HCT116 (cell line): ENCODE data around the gene MRPL42. TPM values are rescaled to one million over a fixed set of nuclear protein-coding genes. Genes with fewer than 3 reads are reported as not detected.

ENCODE experiments used
- ATAC-seq: fragments of 200-7000 bp; cut with Tn5 transposase; 2 replicates; pipeline ENCODE4 v1.9.1; 2020; ENCODE audit warnings: mild to moderate bottlenecking, moderate library complexity
- BruUV-seq: library from RNA; stranded (reverse); fragments of 400-500 nt; replicated peaks from 2 replicates; lab custom pipeline; 2021; lab: Mats Ljungman, UMichigan
- CTCF ChIA-PET: fragments of 300-600 bp; sonication (Branson Sonifier 250); formaldehyde crosslinking; loops from one replicate; lab custom pipeline; 2021; ENCODE audit warnings: antibody characterized with exemption; lab: Charles Lee
- POLR2A ChIA-PET: fragments of 300-600, 350-600 bp; sonication (Branson Sonifier 250); formaldehyde crosslinking; loops from one replicate; lab custom pipeline; 2021; ENCODE audit warnings: antibody characterized with exemption; lab: Charles Lee
- RAD21 ChIA-PET, 2 experiments: fragments of 300-600 bp; sonication (Branson Sonifier 250); formaldehyde crosslinking; loops; one replicate each; lab custom pipeline; 2023; ENCODE audit warnings: low total read pairs in 2 of 2; ENCODE audit not compliant: uncharacterized antibody in 2 of 2, unreplicated experiment in 2 of 2, low non-redundant PET in 1 of 2; lab: Charles Lee
- DNase-seq: peaks from one replicate; pipeline ENCODE4 v3.0.0-alpha.2; 2010; ENCODE audit warnings: low read depth, low spot score
- H2AFZ ChIP-seq: fragments of 200-600 bp; shearing (Covaris generic), sonication (generic); 2 replicates; pipeline ENCODE4 v1.6.1; 2017; ENCODE audit warnings: low read depth, mixed run types, mixed read lengths, antibody characterized with exemption, low read length; ENCODE audit not compliant: poor library complexity, severe bottlenecking
- H3K27ac ChIP-seq: 2 replicates; pipeline ENCODE4 v1.5.1; 2012; ENCODE audit warnings: low read depth, low read length
- H3K27me3 ChIP-seq: fragments of 200-600 bp; sonication (generic); 2 replicates; pipeline ENCODE4 v1.6.1; 2016; ENCODE audit warnings: mixed run types, low read length, mixed read lengths; ENCODE audit not compliant: insufficient read depth
- H3K36me3 ChIP-seq, 2 experiments: fragments of 200-500 bp in 1 of 2; fragments of 200-600 bp in 1 of 2; sonication (Bioruptor generic) in 1 of 2; sonication (generic) in 1 of 2; 2 replicates each; pipeline versions ENCODE4 v1.5.1 to v1.6.1; 2014 to 2016; ENCODE audit warnings: low read length in 2 of 2, inconsistent platforms in 1 of 2, mixed read lengths in 1 of 2, mixed run types in 1 of 2; ENCODE audit not compliant: insufficient read depth in 2 of 2, control insufficient read depth in 1 of 2
- H3K4me1 ChIP-seq, 2 experiments: fragments of 200-600 bp in 1 of 2; sonication (generic) in 1 of 2; 2 replicates each; pipeline versions ENCODE4 v1.5.1 to v1.6.1; 2012 to 2017; ENCODE audit warnings: low read length in 2 of 2, inconsistent platforms in 1 of 2, mild to moderate bottlenecking in 1 of 2, mixed read lengths in 1 of 2, mixed run types in 1 of 2, moderate library complexity in 1 of 2; ENCODE audit not compliant: insufficient read depth in 2 of 2, control insufficient read depth in 1 of 2
- H3K4me2 ChIP-seq: fragments of 200-600 bp; sonication (generic); 2 replicates; pipeline ENCODE4 v1.6.1; 2017; ENCODE audit warnings: mixed run types, low read length, mixed read lengths
- H3K4me3 ChIP-seq, 2 experiments: fragments of 200-600 bp in 1 of 2; sonication (generic) in 1 of 2; replicated peaks in 1 of 2; 2 replicates each; pipeline ENCODE4 v1.5.1; 2011 to 2016; ENCODE audit warnings: low read length in 2 of 2, control low read depth in 1 of 2, low read depth in 1 of 2, mild to moderate bottlenecking in 1 of 2, mixed read lengths in 1 of 2, mixed run types in 1 of 2
- H3K79me2 ChIP-seq: fragments of 200-600 bp; sonication (generic); 2 replicates; pipeline ENCODE4 v1.6.1; 2017; ENCODE audit warnings: mild to moderate bottlenecking, mixed run types, low read length, moderate library complexity, mixed read lengths; ENCODE audit not compliant: insufficient read depth
- H3K9ac ChIP-seq: fragments of 200-600 bp; sonication (generic); 2 replicates; pipeline ENCODE4 v1.6.1; 2016; ENCODE audit warnings: low read length, mixed read lengths
- H3K9me2 ChIP-seq: fragments of 200-600 bp; sonication (generic), shearing (Covaris generic); 2 replicates; pipeline ENCODE4 v1.6.1; 2017; ENCODE audit warnings: mixed run types, mild to moderate bottlenecking, moderate library complexity; ENCODE audit not compliant: insufficient read depth
- H3K9me3 ChIP-seq, 2 experiments: fragments of 200-500 bp in 1 of 2; fragments of 200-600 bp in 1 of 2; sonication (Bioruptor generic) in 1 of 2; sonication (generic) in 1 of 2; 2 replicates each; pipeline ENCODE4 v1.6.1; 2014 to 2017; ENCODE audit warnings: low read length in 2 of 2, mixed read lengths in 2 of 2, inconsistent platforms in 1 of 2, low read depth in 1 of 2, mild to moderate bottlenecking in 1 of 2, mixed run types in 1 of 2, moderate library complexity in 1 of 2; ENCODE audit not compliant: control insufficient read depth in 1 of 2, insufficient read depth in 1 of 2
- H4K20me1 ChIP-seq: fragments of 200-600 bp; sonication (generic), shearing (Covaris generic); 2 replicates; pipeline ENCODE4 v1.6.1; 2017; ENCODE audit warnings: mixed run types, mild to moderate bottlenecking, moderate library complexity; ENCODE audit not compliant: insufficient read depth
- CBX3 ChIP-seq: IDR thresholded peaks from 2 replicates; pipeline ENCODE4 v1.6.1; 2012; ENCODE audit warnings: low read depth
- CEBPB ChIP-seq: IDR thresholded peaks from 2 replicates; pipeline ENCODE4 v1.6.1; 2012; ENCODE audit warnings: low read depth
- EZH2phosphoT487 ChIP-seq: fragments of 200-600 bp; IDR thresholded peaks from 2 replicates; pipeline ENCODE4 v1.6.1; 2018; ENCODE audit warnings: antibody characterized with exemption, borderline replicate concordance
- FOSL1 ChIP-seq: IDR thresholded peaks from 2 replicates; pipeline ENCODE4 v1.6.1; 2012; ENCODE audit warnings: low read depth
- JUND ChIP-seq: IDR thresholded peaks from 2 replicates; pipeline ENCODE4 v1.6.1; 2012
- POLR2AphosphoS5 ChIP-seq: IDR thresholded peaks from 2 replicates; pipeline ENCODE4 v1.6.1; 2011; ENCODE audit warnings: mild to moderate bottlenecking, low read depth, low read length, moderate library complexity
- REST ChIP-seq: IDR thresholded peaks from 2 replicates; pipeline ENCODE4 v1.6.1; 2012; ENCODE audit warnings: low read depth
- SIN3A ChIP-seq: IDR thresholded peaks from 2 replicates; pipeline ENCODE4 v1.6.1; 2012; ENCODE audit warnings: low read depth
- SP1 ChIP-seq: IDR thresholded peaks from 2 replicates; pipeline ENCODE4 v1.6.1; 2012; ENCODE audit warnings: low read depth
- SRF ChIP-seq: IDR thresholded peaks from 2 replicates; pipeline ENCODE4 v1.6.1; 2012; ENCODE audit warnings: low read depth
- TCF7L2 ChIP-seq: IDR thresholded peaks from 2 replicates; pipeline ENCODE4 v1.7.0; 2011; ENCODE audit warnings: borderline replicate concordance, inconsistent platforms; ENCODE audit not compliant: insufficient read depth, insufficient read length; ENCODE audit errors: extremely low read depth
- YY1 ChIP-seq: IDR thresholded peaks from 2 replicates; pipeline ENCODE4 v1.6.1; 2011; ENCODE audit warnings: low read length, low read depth, moderate library complexity, mild to moderate bottlenecking; ENCODE audit not compliant: insufficient replicate concordance; ENCODE audit errors: extremely low read depth
- ZFX ChIP-seq: fragments of 450-650 bp; IDR thresholded peaks from 2 replicates; pipeline ENCODE4 v1.6.1; 2017
- intact Hi-C: fragments of 100-400 bp; cut with micrococcal nuclease; formaldehyde crosslinking; loops from 2 replicates; pipeline ENCODE4 v1.10.0; 2022
- total RNA-seq: library from RNA; stranded (reverse); gene quantifications from one replicate; pipeline ENCODE4 v1.2.1, GENCODE V29; 2021; ENCODE audit not compliant: unreplicated experiment
- TF ChIP-seq, protein P1 (sequence below): IDR thresholded peaks from 2 replicates; pipeline ENCODE4 v1.6.1; 2012

Gene MRPL42
- total RNA-seq, 1 experiment from 2014 or later = 120 TPM

DNA sequence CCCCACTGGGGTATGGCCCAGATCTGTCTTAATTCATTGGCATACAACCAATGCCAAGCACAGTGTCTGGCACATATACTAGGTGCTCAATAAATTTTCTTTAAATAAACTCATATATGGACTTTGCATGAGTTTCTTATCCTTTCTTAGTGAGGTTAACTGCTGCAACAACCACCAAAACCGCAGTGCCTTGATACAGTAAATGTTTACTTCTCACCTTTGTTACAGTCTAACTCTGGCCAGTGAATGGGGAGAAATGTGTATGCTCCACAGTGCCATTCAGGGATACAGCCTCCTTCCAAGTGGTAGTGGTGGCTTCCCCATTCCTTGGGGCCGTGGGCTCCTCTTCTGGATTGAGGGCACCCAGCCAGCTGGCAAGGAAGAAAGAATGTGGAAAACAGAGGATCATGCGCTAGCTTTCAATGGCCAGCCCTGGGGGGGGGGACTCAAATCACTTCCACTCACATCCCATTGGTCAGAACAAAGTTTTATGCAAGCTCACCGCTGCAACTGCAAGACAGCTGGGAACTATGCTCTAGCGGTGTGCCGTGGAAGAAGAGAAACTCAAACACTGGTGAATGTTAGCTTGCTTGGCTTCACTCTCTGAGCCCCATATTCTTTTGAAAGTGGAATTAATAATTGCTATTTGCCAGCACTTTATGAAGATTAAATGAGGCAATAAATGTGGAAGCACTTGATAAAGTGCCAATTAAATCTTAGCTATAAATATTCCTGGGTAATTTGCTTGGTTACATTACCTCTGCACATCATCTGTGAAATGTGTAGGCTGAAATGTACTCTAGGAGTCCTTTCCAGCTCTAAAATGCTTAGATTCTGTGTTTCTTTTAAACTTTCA lies 54.1 kb downstream of the MRPL42 start:
- DNase-seq (no peak), ATAC-seq (no peak)
- no peaks in the 10 kb centered on the region for H4K20me1 ChIP-seq
- no TSS peak for BruUV-seq
- RAD21 ChIA-PET = no interaction called here
- no peak overlapping the region for H3K9ac ChIP-seq
- no peak overlapping the region for H2AFZ ChIP-seq
- no peak for TF ChIP-seq EZH2phosphoT487
- no peak for TF ChIP-seq CEBPB
- TF ChIP-seq POLR2AphosphoS5 = no peak
- TF ChIP-seq TCF7L2 = no peak
- TF ChIP-seq YY1 = no peak
- no peak for TF ChIP-seq JUND
- no peak for TF ChIP-seq REST
- TF ChIP-seq SIN3A = no peak
- no peak for TF ChIP-seq ZFX
- TF ChIP-seq SP1 = no peak
- TF ChIP-seq CBX3 = no peak
- no peak for TF ChIP-seq FOSL1
- TF ChIP-seq SRF = no peak
- TF ChIP-seq, protein P1, sequence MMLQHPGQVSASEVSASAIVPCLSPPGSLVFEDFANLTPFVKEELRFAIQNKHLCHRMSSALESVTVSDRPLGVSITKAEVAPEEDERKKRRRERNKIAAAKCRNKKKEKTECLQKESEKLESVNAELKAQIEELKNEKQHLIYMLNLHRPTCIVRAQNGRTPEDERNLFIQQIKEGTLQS = no peak
- no peaks in the 10 kb centered on the region for H3K36me3 ChIP-seq
- POLR2A ChIA-PET = no interaction called here
- CTCF ChIA-PET = interaction anchor here (1.2 to 1.6 kb wide), 2 partner anchors 18 to 581 kb away, joined by 7 read pairs; no protein-coding TSS in a partner anchor
- H3K27ac ChIP-seq = no peak overlapping the region
- H3K4me1 ChIP-seq = peaks cover 4 to 10% of the 10 kb centered on the region in 2 experiments
- no peaks in the 10 kb centered on the region for H3K79me2 ChIP-seq
- H3K9me3 ChIP-seq = no peaks in the 10 kb centered on the region
- H3K4me3 ChIP-seq = no peak overlapping the region
- H3K4me2 ChIP-seq = no peak overlapping the region
- no peaks in the 10 kb centered on the region for H3K9me2 ChIP-seq
- intact Hi-C loops = no loop called here
- no peaks in the 10 kb centered on the region for H3K27me3 ChIP-seq
